GM23338 (cell line): Measurements from ENCODE around the gene ELMOD3. TPM values are rescaled to one million over a fixed set of nuclear protein-coding genes. Genes with fewer than 3 reads are reported as not detected.

ENCODE experiments used
- ATAC-seq: fragments of 200-7000 bp; cut with Tn5 transposase; 3 replicates; pipeline ENCODE4 v1.9.1; 2020
- DNase-seq: peaks from one replicate; pipeline ENCODE4 v3.0.0-alpha.2; 2015; ENCODE audit warnings: low spot score
- H2AFZ ChIP-seq: fragments of 200-600 bp; sonication (generic); 2 replicates; pipeline ENCODE4 v1.8.0; 2016; ENCODE audit warnings: antibody characterized with exemption, mild to moderate bottlenecking, moderate library complexity
- H3F3A ChIP-seq: fragments of 200-600 bp; sonication (generic); replicated peaks from 2 replicates; pipeline ENCODE4 v1.8.0; 2017; ENCODE audit warnings: antibody characterized with exemption, mixed run types, low read depth
- H3K27ac ChIP-seq: fragments of 200-600 bp; sonication (generic); 2 replicates; pipeline ENCODE4 v1.6.1; 2016; ENCODE audit warnings: low read depth
- H3K27me3 ChIP-seq: fragments of 200-600 bp; sonication (generic); 2 replicates; pipeline ENCODE4 v1.8.0; 2016; ENCODE audit warnings: mild to moderate bottlenecking, mixed run types, moderate library complexity; ENCODE audit not compliant: insufficient read depth
- H3K36me3 ChIP-seq: fragments of 200-600 bp; sonication (generic); 2 replicates; pipeline ENCODE4 v1.8.0; 2016; ENCODE audit warnings: mild to moderate bottlenecking; ENCODE audit not compliant: insufficient read depth
- H3K4me1 ChIP-seq: fragments of 200-600 bp; sonication (generic); 2 replicates; pipeline ENCODE4 v1.8.0; 2016; ENCODE audit warnings: mild to moderate bottlenecking, moderate library complexity; ENCODE audit not compliant: insufficient read depth
- H3K4me2 ChIP-seq: fragments of 200-600 bp; sonication (generic); 2 replicates; pipeline ENCODE4 v1.7.1; 2017; ENCODE audit warnings: mixed run types
- H3K4me3 ChIP-seq: fragments of 200-600 bp; sonication (generic); 2 replicates; pipeline ENCODE4 v1.6.1; 2016; ENCODE audit warnings: mixed run types
- H3K79me2 ChIP-seq: fragments of 200-600 bp; sonication (generic); replicated peaks from 2 replicates; pipeline ENCODE4 v1.8.0; 2017; ENCODE audit warnings: mild to moderate bottlenecking; ENCODE audit not compliant: insufficient read depth
- H3K9me2 ChIP-seq: fragments of 200-600 bp; sonication (generic); 2 replicates; pipeline ENCODE4 v1.8.0; 2017; ENCODE audit not compliant: insufficient read depth
- H4K20me1 ChIP-seq: fragments of 200-600 bp; sonication (generic); replicated peaks from 2 replicates; pipeline ENCODE4 v1.8.0; 2017; ENCODE audit warnings: mild to moderate bottlenecking; ENCODE audit not compliant: insufficient read depth
- H3K27ac Mint-ChIP-seq: 2 replicates; pipeline ENCODE4 v1.8.0; 2020; ENCODE audit warnings: inconsistent platforms, mild to moderate bottlenecking, moderate library complexity, mixed read lengths
- H3K27me3 Mint-ChIP-seq: 3 replicates; pipeline ENCODE4 v1.8.0; 2022; ENCODE audit warnings: low read depth, mild to moderate bottlenecking, moderate library complexity, mixed read lengths, inconsistent platforms; ENCODE audit not compliant: insufficient read depth, poor library complexity
- H3K36me3 Mint-ChIP-seq: 3 replicates; pipeline ENCODE4 v1.8.0; 2021; ENCODE audit warnings: low read depth, mild to moderate bottlenecking, inconsistent platforms, moderate library complexity, mixed read lengths
- H3K4me1 Mint-ChIP-seq: 3 replicates; pipeline ENCODE4 v1.8.0; 2020; ENCODE audit warnings: mild to moderate bottlenecking, inconsistent platforms, mixed read lengths
- H3K4me3 Mint-ChIP-seq: 3 replicates; pipeline ENCODE4 v1.8.0; 2021; ENCODE audit warnings: moderate library complexity, mild to moderate bottlenecking, inconsistent platforms, mixed read lengths
- H3K9me3 Mint-ChIP-seq: 3 replicates; pipeline ENCODE4 v1.8.0; 2020; ENCODE audit warnings: moderate library complexity, mild to moderate bottlenecking, inconsistent platforms, mixed read lengths
- CTCF ChIP-seq, 2 experiments: fragments of 200-600 bp in 1 of 2; sonication (generic) in 1 of 2; conservative IDR thresholded peaks; 2 replicates each; pipeline versions ENCODE4 v1.5.1 to v1.6.1; 2016 to 2017; ENCODE audit warnings: antibody characterized with exemption in 2 of 2, low read depth in 2 of 2, mild to moderate bottlenecking in 2 of 2, moderate library complexity in 1 of 2
- EZH2 ChIP-seq: fragments of 200-600 bp; sonication (generic); IDR thresholded peaks from one replicate; pipeline ENCODE4 v1.8.0; 2017; ENCODE audit warnings: antibody characterized with exemption, mild to moderate bottlenecking, low read depth; ENCODE audit not compliant: unreplicated experiment
- EZH2phosphoT487 ChIP-seq: fragments of 200-600 bp; sonication (generic); IDR thresholded peaks from one replicate; pipeline ENCODE4 v1.8.1; 2018; ENCODE audit warnings: antibody characterized with exemption; ENCODE audit not compliant: unreplicated experiment
- STAT1 ChIP-seq: IDR thresholded peaks from one replicate; pipeline ENCODE4 v1.6.1; 2016; ENCODE audit warnings: antibody characterized with exemption; ENCODE audit not compliant: unreplicated experiment
- ZNF114 ChIP-seq: fragments of 250-450 bp; sonication (Bioruptor Pico); IDR thresholded peaks from 2 replicates; pipeline ENCODE4 v1.5.0; 2020; ENCODE audit warnings: mild to moderate bottlenecking, moderate library complexity
- ZNF462 ChIP-seq: fragments of 250-450 bp; sonication (Bioruptor Pico); IDR thresholded peaks from 2 replicates; pipeline ENCODE4 v1.5.0; 2020; ENCODE audit warnings: mild to moderate bottlenecking, moderate library complexity
- polyA plus RNA-seq: library from polyadenylated mRNA; unstranded; fragments of >200 nt; fragmentation: Nextera tagmentation; extraction: Ambion mirVana; gene quantifications from 2 replicates; pipeline ENCODE4 v1.2.1, GENCODE V29; 2016
- total RNA-seq: library from RNA; depleted of rRNA; stranded (reverse); fragments of >200 nt; shearing (Covaris generic); gene quantifications from 2 replicates; pipeline ENCODE4 v1.2.3, GENCODE V29; 2014

ELMOD3 gene
- total and polyA plus RNA-seq, 2 experiments from 2014 or later, result 8.6 to 8.9 TPM

- Histone ChIP-seq H3K27me3 (no peaks in the 10 kb centered on the region), H2AFZ (no peak overlapping the region), H3K27ac (no peak overlapping the region), H3K4me1 (no peaks in the 10 kb centered on the region; the same call in 1 of the 2 replicates), H3K4me3 (no peak overlapping the region), H3F3A (no peaks in the 10 kb centered on the region), H3K79me2 (no peaks in the 10 kb centered on the region), H4K20me1 (no peaks in the 10 kb centered on the region; the same call in 1 of the 2 replicates), H3K36me3 (no peaks in the 10 kb centered on the region), H3K9me2 (no peaks in the 10 kb centered on the region), H3K4me2 (no peak overlapping the region)
- ATAC-seq (no peak), DNase-seq (no peak)
- H3K27ac Mint-ChIP-seq, result no peak overlapping the region
- H3K4me3 Mint-ChIP-seq, result no peak overlapping the region
- no peaks in the 10 kb centered on the region for H3K9me3 Mint-ChIP-seq
- TF ChIP-seq ZNF462 (CRISPR knock-in tag) (no peak), STAT1 (no peak), EZH2phosphoT487 (no peak), CTCF (conservative IDR thresholded peaks at IDR 0.05; ENCODE audit: low read depth in 2 of 2) (no peak), EZH2 (no peak), ZNF114 (CRISPR knock-in tag) (no peak)
- no peaks in the 10 kb centered on the region for H3K27me3 Mint-ChIP-seq
- H3K4me1 Mint-ChIP-seq, result peaks cover 12% of the 10 kb centered on the region
- H3K36me3 Mint-ChIP-seq, result peaks cover 17% of the 10 kb centered on the region
Observed at GRCh38 chr2:85344356-85344954, 10.1 kb upstream of the ELMOD3 start.
